H9 (cell line): Measurements from ENCODE around the gene ACOXL. TPM values are rescaled to one million over a fixed set of nuclear protein-coding genes. Genes with fewer than 3 reads are reported as not detected.

ENCODE experiments used
- DNase-seq: peaks from one replicate; pipeline ENCODE4 v3.0.0-alpha.2; 2017
- H2AFZ ChIP-seq: one replicate; pipeline ENCODE4 v1.6.1; 2013; ENCODE audit warnings: mild to moderate bottlenecking, low read length, control low read depth, moderate library complexity
- H2AK5ac ChIP-seq: 2 replicates; pipeline ENCODE4 v1.6.1; 2013; ENCODE audit warnings: low read length, control low read depth, mixed read lengths; ENCODE audit not compliant: insufficient read length
- H2BK120ac ChIP-seq: one replicate; pipeline ENCODE4 v1.6.1; 2013; ENCODE audit warnings: low read depth, mild to moderate bottlenecking, low read length, control low read depth, inconsistent platforms; ENCODE audit not compliant: poor library complexity, severe bottlenecking
- H2BK12ac ChIP-seq: 2 replicates; pipeline ENCODE4 v1.6.1; 2013; ENCODE audit warnings: low read length, control low read depth, mixed read lengths, low read depth; ENCODE audit not compliant: insufficient read length
- H2BK15ac ChIP-seq: 2 replicates; pipeline ENCODE4 v1.6.1; 2013; ENCODE audit warnings: low read depth, low read length, control low read depth
- H2BK20ac ChIP-seq: one replicate; pipeline ENCODE4 v1.6.1; 2013; ENCODE audit warnings: low read depth, mild to moderate bottlenecking, low read length, control low read depth, inconsistent platforms; ENCODE audit not compliant: poor library complexity, severe bottlenecking
- H2BK5ac ChIP-seq: 2 replicates; pipeline ENCODE4 v1.6.1; 2013; ENCODE audit warnings: low read length, control low read depth, mixed read lengths; ENCODE audit not compliant: insufficient read length
- H3K14ac ChIP-seq: 2 replicates; pipeline ENCODE4 v1.6.1; 2013; ENCODE audit warnings: low read length, control low read depth; ENCODE audit not compliant: insufficient read depth
- H3K18ac ChIP-seq: 2 replicates; pipeline ENCODE4 v1.6.1; 2013; ENCODE audit warnings: low read depth, mild to moderate bottlenecking, mixed read lengths, low read length, control low read depth; ENCODE audit not compliant: insufficient read length
- H3K23ac ChIP-seq: 2 replicates; pipeline ENCODE4 v1.6.1; 2013; ENCODE audit warnings: low read length, control low read depth, mixed read lengths, low read depth; ENCODE audit not compliant: insufficient read length
- H3K23me2 ChIP-seq: 2 replicates; pipeline ENCODE4 v1.6.1; 2013; ENCODE audit warnings: low read depth, mild to moderate bottlenecking, mixed read lengths, low read length, control low read depth; ENCODE audit not compliant: insufficient read length, poor library complexity, severe bottlenecking
- H3K27ac ChIP-seq: 2 replicates; pipeline ENCODE4 v1.5.1; 2013; ENCODE audit warnings: low read length, control low read depth, mixed read lengths, low read depth; ENCODE audit not compliant: insufficient read length
- H3K27me3 ChIP-seq: 2 replicates; pipeline ENCODE4 v1.6.1; 2013; ENCODE audit warnings: low read length, control low read depth, inconsistent platforms; ENCODE audit not compliant: insufficient read depth
- H3K4ac ChIP-seq: 2 replicates; pipeline ENCODE4 v1.6.1; 2013; ENCODE audit warnings: low read depth, mild to moderate bottlenecking, control low read depth, inconsistent platforms, low read length, moderate library complexity
- H3K4me1 ChIP-seq: 2 replicates; pipeline ENCODE4 v1.6.1; 2013; ENCODE audit warnings: low read length, control low read depth, inconsistent platforms; ENCODE audit not compliant: insufficient read depth
- H3K4me2 ChIP-seq: 2 replicates; pipeline ENCODE4 v1.6.1; 2013; ENCODE audit warnings: low read length, control low read depth, mixed read lengths; ENCODE audit not compliant: insufficient read length, insufficient read depth
- H3K56ac ChIP-seq: 2 replicates; pipeline ENCODE4 v1.6.1; 2013; ENCODE audit warnings: low read depth, mild to moderate bottlenecking, mixed read lengths, low read length, control low read depth; ENCODE audit not compliant: insufficient read length
- H3K79me1 ChIP-seq: 2 replicates; pipeline ENCODE4 v1.6.1; 2013; ENCODE audit warnings: low read depth, mild to moderate bottlenecking, moderate library complexity, low read length, control low read depth, inconsistent platforms; ENCODE audit not compliant: insufficient read depth, poor library complexity, severe bottlenecking
- H3K79me2 ChIP-seq: 2 replicates; pipeline ENCODE4 v1.6.1; 2013; ENCODE audit warnings: low read length, control low read depth, inconsistent platforms; ENCODE audit not compliant: insufficient read depth
- H3K9ac ChIP-seq: 2 replicates; pipeline ENCODE4 v1.6.1; 2013; ENCODE audit warnings: low read length, control low read depth, mixed read lengths; ENCODE audit not compliant: insufficient read length; ENCODE audit errors: extremely low read depth
- H3K9me3 ChIP-seq: one replicate; pipeline ENCODE4 v1.6.1; 2013; ENCODE audit warnings: low read depth, low read length, inconsistent platforms; ENCODE audit not compliant: control insufficient read depth
- H3T11ph ChIP-seq: one replicate; pipeline ENCODE4 v1.6.1; 2013; ENCODE audit warnings: mild to moderate bottlenecking, low read length, control low read depth, inconsistent platforms
- H4K20me1 ChIP-seq: one replicate; pipeline ENCODE4 v1.6.1; 2013; ENCODE audit not compliant: control insufficient read depth, insufficient read length, insufficient read depth
- H4K5ac ChIP-seq: 2 replicates; pipeline ENCODE4 v1.6.1; 2013; ENCODE audit warnings: low read depth, mild to moderate bottlenecking, mixed read lengths, low read length, control low read depth; ENCODE audit not compliant: insufficient read length
- H4K8ac ChIP-seq: replicated peaks from 2 replicates; pipeline ENCODE4 v1.6.1; 2013; ENCODE audit warnings: low read length, control low read depth, mixed read lengths, low read depth; ENCODE audit not compliant: insufficient read length
- H4K91ac ChIP-seq: 2 replicates; pipeline ENCODE4 v1.6.1; 2013; ENCODE audit warnings: low read depth, mild to moderate bottlenecking, moderate library complexity, mixed read lengths, low read length, control low read depth; ENCODE audit not compliant: insufficient read length
- H3K27ac Mint-ChIP-seq, 3 experiments: 2 replicates in 2 of 3; 3 replicates in 1 of 3; pipeline ENCODE4 v1.8.0; 2020 to 2021; ENCODE audit warnings: mixed read lengths in 3 of 3, mild to moderate bottlenecking in 1 of 3, moderate library complexity in 1 of 3
- H3K27me3 Mint-ChIP-seq: 2 replicates; pipeline ENCODE4 v1.8.0; 2021; ENCODE audit warnings: low read depth, mild to moderate bottlenecking, moderate library complexity, mixed read lengths
- H3K36me3 Mint-ChIP-seq, 3 experiments: 2 replicates in 2 of 3; 3 replicates in 1 of 3; pipeline ENCODE4 v1.8.0; 2020 to 2021; ENCODE audit warnings: low read depth in 3 of 3, mixed read lengths in 3 of 3; ENCODE audit not compliant: insufficient read depth in 1 of 3
- H3K4me1 Mint-ChIP-seq, 2 experiments: 2 replicates each; pipeline ENCODE4 v1.8.0; 2020; ENCODE audit warnings: mixed read lengths in 2 of 2
- H3K4me3 Mint-ChIP-seq, 2 experiments: 2 replicates in 1 of 2; 3 replicates in 1 of 2; pipeline ENCODE4 v1.8.0; 2020 to 2021; ENCODE audit warnings: mild to moderate bottlenecking in 2 of 2, mixed read lengths in 2 of 2, moderate library complexity in 1 of 2
- H3K9me3 Mint-ChIP-seq, 2 experiments: 2 replicates in 1 of 2; 3 replicates in 1 of 2; pipeline ENCODE4 v1.8.0; 2020; ENCODE audit warnings: mild to moderate bottlenecking in 2 of 2, mixed read lengths in 2 of 2, moderate library complexity in 1 of 2
- CTCF ChIP-seq: fragments of 200-600 bp; sonication (generic); conservative IDR thresholded peaks from 3 replicates; pipeline ENCODE4 v1.8.0; 2021; ENCODE audit warnings: antibody characterized with exemption, mild to moderate bottlenecking
- WGBS: extraction: QIAGEN DNeasy Blood & Tissue Kit; methylation state at CpG from one replicate; pipeline ENCODE4 v1.1.7; 2013; ENCODE audit warnings: missing lambda C conversion rate, low lambda C conversion rate, mixed read lengths; ENCODE audit not compliant: insufficient read length; ENCODE audit errors: extremely low coverage; 5-methylcytosine and 5-hydroxymethylcytosine counted together
- total RNA-seq: library from RNA; stranded (reverse); gene quantifications from 2 replicates; pipeline ENCODE4 v1.2.1, GENCODE V29; 2021

Gene ACOXL
- total RNA-seq, 1 experiment from 2014 or later, result 37.6 TPM

- no peak for DNase-seq
- WGBS, result no CpG with 5 or more reads among the region's 2 CpGs
- H4K91ac ChIP-seq, result no peak overlapping the region
These were observed 6.1 kb upstream of the ACOXL start for GRCh38 chr2:110726285-110726684.

More at GRCh38 chr2:110726285-110726684, 6.1 kb upstream of the ACOXL start:
- Histone ChIP-seq H3K79me1 (no peaks in the 10 kb centered on the region), H2BK12ac (no peak overlapping the region), H3K9ac (no peak overlapping the region), H4K8ac (no peak overlapping the region), H4K5ac (no peak overlapping the region), H3K79me2 (no peaks in the 10 kb centered on the region), H3K23me2 (no peaks in the 10 kb centered on the region), H3K4me1 (peaks cover 7% of the 10 kb centered on the region; the same call in 1 of the 2 replicates), H2BK120ac (no peak overlapping the region), H3K14ac (no peak overlapping the region), H3K56ac (no peak overlapping the region), H3K4ac (no peak overlapping the region), H2AFZ (no peak overlapping the region), H3K18ac (no peak overlapping the region), H3T11ph (no peak overlapping the region), H3K4me2 (no peak overlapping the region), H3K27me3 (no peaks in the 10 kb centered on the region), H2BK15ac (no peak overlapping the region), H2AK5ac (no peak overlapping the region), H3K23ac (no peak overlapping the region), H2BK20ac (no peak overlapping the region), H3K9me3 (no peaks in the 10 kb centered on the region), H3K27ac (no peak overlapping the region), H4K20me1 (no peaks in the 10 kb centered on the region), H2BK5ac (no peak overlapping the region)
- TF ChIP-seq CTCF, result no peak
- H3K4me3 Mint-ChIP-seq, result no peak overlapping the region
- peaks cover 3% of the 10 kb centered on the region; the same call in 1 of the 2 replicates for H3K27me3 Mint-ChIP-seq
- no peak overlapping the region for H3K27ac Mint-ChIP-seq
- H3K4me1 Mint-ChIP-seq, result peaks cover 41 to 46% of the 10 kb centered on the region in 2 experiments
- peaks cover 3 to 12% (median 5%) of the 10 kb centered on the region in 3 experiments; a peak in 5 of 7 replicates for H3K36me3 Mint-ChIP-seq
- peaks cover under 1 to 2% of the 10 kb centered on the region in 2 experiments; a peak in 4 of 5 replicates for H3K9me3 Mint-ChIP-seq
